ENCODE data around the gene FGGY.

- TF ChIP-seq POLR2A (IDR thresholded peaks at IDR 0.05): no peak
- TF ChIP-seq CTCF (IDR thresholded peaks at IDR 0.05 in 4 of 5, conservative IDR thresholded peaks at IDR 0.05 in 1 of 5): no peak
Observed at GRCh38 chr1:59323879-59324278, 27.0 kb downstream of the FGGY start.
